ENCODE data around the gene KHDC1L. TPM values are rescaled to one million over a fixed set of nuclear protein-coding genes. Genes with fewer than 3 reads are reported as not detected.

KHDC1L gene
- total and polyA plus RNA-seq, 4 donors = not detected

Other genes with a start within 250 kb of the KHDC1L start
- under 1 TPM; 0.25 to 0.42 TPM for gene KHDC1, start 37.7 kb upstream of the KHDC1L start, total RNA-seq
- gene KHDC1, start 37.7 kb upstream of the KHDC1L start, polyA plus RNA-seq = under 1 TPM in 1 of 2 donors, not detected in 1; 0.16 TPM
- not detected for gene DPPA5, start 128.8 kb upstream of the KHDC1L start, total RNA-seq
- not detected for gene DPPA5, start 128.8 kb upstream of the KHDC1L start, polyA plus RNA-seq
- not detected for gene KHDC3L, start 137.2 kb upstream of the KHDC1L start, total RNA-seq
- gene KHDC3L, start 137.2 kb upstream of the KHDC1L start, polyA plus RNA-seq = not detected
- gene OOEP, start 144.4 kb upstream of the KHDC1L start, total RNA-seq = not detected
- gene OOEP, start 144.4 kb upstream of the KHDC1L start, polyA plus RNA-seq = under 1 TPM; 0.06 to 0.22 TPM
- under 1 TPM; 0.14 to 0.75 TPM for gene DDX43, start 169.3 kb upstream of the KHDC1L start, total RNA-seq
- under 1 TPM; 0.13 to 0.31 TPM for gene DDX43, start 169.3 kb upstream of the KHDC1L start, polyA plus RNA-seq
- 1 to 10 TPM; 2.0 to 4.9 TPM for gene CGAS, start 226.8 kb upstream of the KHDC1L start, total RNA-seq
- under 1 TPM; 0.36 to 0.47 TPM for gene CGAS, start 226.8 kb upstream of the KHDC1L start, polyA plus RNA-seq
- gene MTO1, start 236.2 kb upstream of the KHDC1L start, total RNA-seq = 10 to 100 TPM; 22.9 to 64.4 TPM
- 10 to 100 TPM; 12.9 to 18.2 TPM for gene MTO1, start 236.2 kb upstream of the KHDC1L start, polyA plus RNA-seq

Data from liver (tissue), 4 donors.